Gastrocnemius medialis (tissue), 4 donors: ENCODE data around the gene NAV2. TPM values are rescaled to one million over a fixed set of nuclear protein-coding genes. Genes with fewer than 3 reads are reported as not detected.

ENCODE experiments used
- ATAC-seq, 2 donors: fragments of 150-250 bp; one replicate each; pipeline ENCODE4 v1.9.1; 2016
- DNase-seq, 2 donors: peaks; one replicate each; pipeline ENCODE4 v3.0.0-alpha.2; 2019
- H3K27ac ChIP-seq, 4 donors: fragments of 200-600 bp; sonication (generic); 1 replicate in 1 of 4; 2 replicates in 3 of 4; pipeline ENCODE4 v1.5.1; 2016 to 2018; ENCODE audit warnings: mild to moderate bottlenecking in 2 of 4, moderate library complexity in 1 of 4
- H3K27me3 ChIP-seq, 3 donors: fragments of 200-600 bp; sonication (generic) in 2 of 3; 1 replicate in 1 of 3; 2 replicates in 2 of 3; pipeline versions ENCODE4 v1.5.1 to v1.6.0; 2016 to 2019; ENCODE audit warnings: mild to moderate bottlenecking in 1 of 3, moderate library complexity in 1 of 3
- H3K36me3 ChIP-seq, 2 donors: fragments of 200-600 bp; sonication (generic) in 1 of 2; one replicate each; pipeline ENCODE4 v1.5.1; 2017 to 2018
- H3K4me1 ChIP-seq, 2 donors: fragments of 200-600 bp; sonication (generic) in 1 of 2; one replicate each; pipeline ENCODE4 v1.5.1; 2016 to 2017; ENCODE audit warnings: mild to moderate bottlenecking in 2 of 2
- H3K4me3 ChIP-seq, 4 donors: fragments of 200-600 bp; sonication (generic) in 3 of 4; 1 replicate in 1 of 4; 2 replicates in 3 of 4; pipeline ENCODE4 v1.5.1; 2016 to 2019; ENCODE audit warnings: mild to moderate bottlenecking in 2 of 4
- H3K9me3 ChIP-seq, 3 donors: fragments of 200-600 bp; sonication (generic) in 2 of 3; 1 replicate in 1 of 3; 2 replicates in 2 of 3; pipeline ENCODE4 v1.5.1; 2016 to 2019
- POLR2A ChIP-seq, 2 donors: fragments of 450-650 bp; IDR thresholded peaks; one replicate each; pipeline ENCODE4 v1.6.1; 2017; ENCODE audit warnings: antibody characterized with exemption in 2 of 2, mild to moderate bottlenecking in 2 of 2, moderate library complexity in 2 of 2
- in situ Hi-C, 4 donors: fragments of 200-750 bp; cut with MboI; loops; one replicate each; pipeline versions ENCODE4 v1.15.0 to v1.8.0; 2017; ENCODE audit warnings: low sequenced_read_pairs in 4 of 4
- intact Hi-C: fragments of 100-400 bp; cut with DNase I; formaldehyde crosslinking; loops from one replicate; pipeline ENCODE4 v1.15.1; 2023; ENCODE audit warnings: low total_unique reads
- total RNA-seq, 4 donors: library from RNA; depleted of rRNA; stranded (reverse); fragments of >200 nt; gene quantifications; one replicate each; pipeline versions ENCODE4 v1.1.0 to v1.2.3, GENCODE V29; 2016
- TF ChIP-seq, protein P1 (sequence below), 5 experiments: fragments of 450-650 bp in 3 of 5; fragments of 200-600 bp in 2 of 5; sonication (generic) in 2 of 5; IDR thresholded peaks in 4 of 5; conservative IDR thresholded peaks in 1 of 5; 1 replicate in 4 of 5; 2 replicates in 1 of 5; pipeline ENCODE4 v1.5.1; 2016 to 2019; ENCODE audit warnings: antibody characterized with exemption in 5 of 5, mild to moderate bottlenecking in 3 of 5, moderate library complexity in 3 of 5

NAV2 gene
- total RNA-seq, 4 donors from 2014 or later, result 3.2 to 7.7 (median 5.5) TPM

- Histone ChIP-seq H3K27me3 (no peaks in the 10 kb centered on the region), H3K36me3 (no peaks in the 10 kb centered on the region), H3K4me3 (no peak overlapping the region), H3K4me1 (no peaks in the 10 kb centered on the region), H3K27ac (no peak overlapping the region), H3K9me3 (no peaks in the 10 kb centered on the region)
- DNase-seq (no peak), ATAC-seq (no peak)
- intact Hi-C loops, result loop anchor here (5.0 to 10.0 kb wide), 2 partner anchors 71 to 669 kb away; no protein-coding TSS in a partner anchor
- in situ Hi-C loops, result loop anchor here in 3 of 4 donors (25.0 kb wide), 3 partner anchors 169 to 681 kb away; partner anchors contain the start of gene MRGPRX2 (in 1 of the 3)
- TF ChIP-seq, protein P1, sequence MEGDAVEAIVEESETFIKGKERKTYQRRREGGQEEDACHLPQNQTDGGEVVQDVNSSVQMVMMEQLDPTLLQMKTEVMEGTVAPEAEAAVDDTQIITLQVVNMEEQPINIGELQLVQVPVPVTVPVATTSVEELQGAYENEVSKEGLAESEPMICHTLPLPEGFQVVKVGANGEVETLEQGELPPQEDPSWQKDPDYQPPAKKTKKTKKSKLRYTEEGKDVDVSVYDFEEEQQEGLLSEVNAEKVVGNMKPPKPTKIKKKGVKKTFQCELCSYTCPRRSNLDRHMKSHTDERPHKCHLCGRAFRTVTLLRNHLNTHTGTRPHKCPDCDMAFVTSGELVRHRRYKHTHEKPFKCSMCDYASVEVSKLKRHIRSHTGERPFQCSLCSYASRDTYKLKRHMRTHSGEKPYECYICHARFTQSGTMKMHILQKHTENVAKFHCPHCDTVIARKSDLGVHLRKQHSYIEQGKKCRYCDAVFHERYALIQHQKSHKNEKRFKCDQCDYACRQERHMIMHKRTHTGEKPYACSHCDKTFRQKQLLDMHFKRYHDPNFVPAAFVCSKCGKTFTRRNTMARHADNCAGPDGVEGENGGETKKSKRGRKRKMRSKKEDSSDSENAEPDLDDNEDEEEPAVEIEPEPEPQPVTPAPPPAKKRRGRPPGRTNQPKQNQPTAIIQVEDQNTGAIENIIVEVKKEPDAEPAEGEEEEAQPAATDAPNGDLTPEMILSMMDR (IDR thresholded peaks at IDR 0.05 in 4 of 5, conservative IDR thresholded peaks at IDR 0.05 in 1 of 5), result no peak
- TF ChIP-seq POLR2A (IDR thresholded peaks at IDR 0.05), result no peak
Observed at GRCh38 chr11:19743622-19744021, 31.0 kb downstream of the NAV2 start.

- Histone ChIP-seq H3K27me3 (no peaks in the 10 kb centered on the region), H3K27ac (no peak overlapping the region), H3K4me3 (no peak overlapping the region), H3K9me3 (no peaks in the 10 kb centered on the region), H3K4me1 (no peaks in the 10 kb centered on the region), H3K36me3 (no peaks in the 10 kb centered on the region)
- TF ChIP-seq POLR2A (IDR thresholded peaks at IDR 0.05), result no peak
- DNase-seq (no peak), ATAC-seq (no peak)
- intact Hi-C loops, result loop anchor here (5.0 to 10.0 kb wide), 2 partner anchors 72 to 669 kb away; no protein-coding TSS in a partner anchor
- in situ Hi-C loops, result loop anchor here in 3 of 4 donors (25.0 kb wide), 3 partner anchors 168 to 682 kb away; partner anchors contain the start of gene MRGPRX2 (in 1 of the 3)
Observed at GRCh38 chr11:19744130-19744529, 31.5 kb downstream of the NAV2 start.

GRCh38 chr11:19746086-19746485 is 33.4 kb downstream of the NAV2 start:
- no peak for DNase-seq
- TF ChIP-seq, protein P1 (IDR thresholded peaks at IDR 0.05 in 4 of 5, conservative IDR thresholded peaks at IDR 0.05 in 1 of 5), result no peak
- TF ChIP-seq POLR2A (IDR thresholded peaks at IDR 0.05), result no peak
- in situ Hi-C loops (loop anchor here in 3 of 4 donors (5.0 to 25.0 kb wide), 4 partner anchors 156 to 684 kb away; partner anchors contain the start of gene MRGPRX2 (in 1 of the 3)), intact Hi-C loops (loop anchor here (10.0 kb wide), 1 partner anchor 671 kb away; no protein-coding TSS in a partner anchor)
- no peak for ATAC-seq
- Histone ChIP-seq H3K36me3 (no peaks in the 10 kb centered on the region), H3K27me3 (no peaks in the 10 kb centered on the region), H3K4me1 (no peaks in the 10 kb centered on the region), H3K9me3 (no peaks in the 10 kb centered on the region), H3K27ac (no peak overlapping the region), H3K4me3 (no peak overlapping the region)

DNA sequence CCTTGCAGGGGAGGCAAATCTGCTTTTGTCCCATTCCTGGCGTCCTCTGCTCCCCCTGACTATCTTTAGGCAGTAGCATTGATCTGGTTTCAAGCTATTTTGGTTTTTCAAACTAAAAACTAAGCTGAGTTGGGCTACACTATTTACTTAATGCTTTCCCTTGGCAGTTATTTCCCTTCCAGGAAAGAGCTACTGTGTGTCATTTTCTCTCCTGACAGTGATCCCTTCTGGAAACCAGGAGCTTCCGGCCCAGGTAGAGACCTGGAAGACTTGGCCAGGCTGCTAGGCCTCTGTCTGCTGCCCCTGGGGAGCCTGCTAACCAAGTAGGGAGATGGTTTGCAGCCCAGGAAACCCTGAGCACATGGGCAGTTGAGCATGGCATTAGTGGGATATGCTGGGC is 35.0 kb downstream of the NAV2 start:
- TF ChIP-seq POLR2A (IDR thresholded peaks at IDR 0.05), result no peak
- TF ChIP-seq, protein P1 (IDR thresholded peaks at IDR 0.05 in 4 of 5, conservative IDR thresholded peaks at IDR 0.05 in 1 of 5), result no peak
- Histone ChIP-seq H3K4me3 (no peak overlapping the region), H3K36me3 (no peaks in the 10 kb centered on the region), H3K9me3 (no peaks in the 10 kb centered on the region), H3K27ac (no peak overlapping the region), H3K4me1 (no peaks in the 10 kb centered on the region), H3K27me3 (no peaks in the 10 kb centered on the region)
- DNase-seq (no peak), ATAC-seq (no peak)
- in situ Hi-C loops, result loop anchor here in 3 of 4 donors (5.0 to 25.0 kb wide), 4 partner anchors 155 to 685 kb away; partner anchors contain the start of gene MRGPRX2 (in 1 of the 3)
- intact Hi-C loops, result loop anchor here (10.0 kb wide), 1 partner anchor 673 kb away; no protein-coding TSS in a partner anchor

DNA sequence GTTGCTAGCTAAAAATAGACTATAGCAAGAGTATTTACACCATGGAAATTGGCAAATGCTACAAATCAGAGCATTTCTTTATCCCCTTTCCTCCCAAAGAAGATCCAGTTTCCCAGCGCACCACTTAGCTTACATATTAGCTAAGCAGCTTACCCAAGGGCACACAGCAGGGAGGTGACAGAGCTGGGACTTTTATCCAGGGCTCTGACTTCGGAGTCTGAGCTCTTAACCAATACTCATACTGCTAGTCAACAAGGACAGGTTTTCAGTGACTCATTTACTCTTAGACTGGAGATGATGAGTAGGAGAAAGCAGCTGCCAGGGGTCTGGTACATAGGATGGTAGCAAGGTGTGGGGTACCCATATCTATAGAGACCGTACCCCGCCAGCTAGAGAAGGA is 38.4 kb downstream of the NAV2 start:
- in situ Hi-C loops (no loop called here), intact Hi-C loops (no loop called here)
- no peak for ATAC-seq
- H3K9me3 ChIP-seq, result no peaks in the 10 kb centered on the region
- no peaks in the 10 kb centered on the region for H3K4me1 ChIP-seq
- DNase-seq, result no peak
- no peak overlapping the region for H3K4me3 ChIP-seq
- H3K27me3 ChIP-seq, result no peaks in the 10 kb centered on the region
- H3K36me3 ChIP-seq, result no peaks in the 10 kb centered on the region
- no peak for TF ChIP-seq POLR2A (IDR thresholded peaks at IDR 0.05)
- TF ChIP-seq, protein P1 (IDR thresholded peaks at IDR 0.05 in 4 of 5, conservative IDR thresholded peaks at IDR 0.05 in 1 of 5), result no peak
- H3K27ac ChIP-seq, result no peak overlapping the region
